A549 (cell line): Measurements from ENCODE around the gene HOMER1. TPM values are rescaled to one million over a fixed set of nuclear protein-coding genes. Genes with fewer than 3 reads are reported as not detected.

Source experiments
- ATAC-seq, 2 experiments: fragments of 200-7000 bp in 1 of 2; fragments of >200 bp in 1 of 2; cut with Nextera tagmentation in 1 of 2; cut with Tn5 transposase in 1 of 2; 3 replicates each; pipeline versions ENCODE4 v1.8.0 to v1.9.1; 2018 to 2020; ENCODE audit warnings: mild to moderate bottlenecking in 1 of 2, moderate library complexity in 1 of 2
- CTCF ChIA-PET: fragments of 300-600 bp; sonication (Branson Sonifier 250); formaldehyde crosslinking; extraction: SDS; loops from one replicate; lab custom pipeline; 2021; ENCODE audit warnings: antibody characterized with exemption, inconsistent platforms; lab: Yijun Ruan, JAX
- POLR2A ChIA-PET: fragments of 350-600 bp; formaldehyde crosslinking; extraction: SDS; loops from one replicate; lab custom pipeline; 2021; ENCODE audit warnings: antibody characterized with exemption, inconsistent platforms; lab: Yijun Ruan, JAX
- DNase-seq, 2 experiments: peaks; one replicate each; pipeline versions ENCODE4 v3.0.0 to v3.0.0-alpha.2; 2011 to 2016; ENCODE audit warnings: low read depth in 1 of 2, low spot score in 1 of 2
- FAIRE-seq: peaks from 2 replicates; lab custom pipeline; 2011; peaks lifted over from hg19 to GRCh38; lab: Jason Lieb, UNC
- H3K27ac ChIP-seq, 2 experiments: fragments of >200 bp; sonication (Bioruptor Twin); formaldehyde crosslinking; 3 replicates each; pipeline ENCODE4 v1.5.1; 2016 to 2017
- H3K4me1 ChIP-seq: fragments of >200 bp; sonication (Bioruptor Twin); formaldehyde crosslinking; 3 replicates; pipeline ENCODE4 v1.6.1; 2016
- H3K4me2 ChIP-seq: fragments of >200 bp; sonication (Bioruptor Twin); formaldehyde crosslinking; 3 replicates; pipeline ENCODE4 v1.6.1; 2016
- H3K4me3 ChIP-seq: fragments of >200 bp; sonication (Bioruptor Twin); formaldehyde crosslinking; 3 replicates; pipeline ENCODE4 v1.5.1; 2016
- H3K9me3 ChIP-seq: fragments of >200 bp; sonication (Bioruptor Twin); formaldehyde crosslinking; 3 replicates; pipeline ENCODE4 v1.6.1; 2016
- EP300 ChIP-seq, 2 experiments: fragments of >200 bp; sonication (Bioruptor Twin); formaldehyde crosslinking; IDR thresholded peaks; 2 replicates in 1 of 2; 3 replicates in 1 of 2; pipeline ENCODE4 v1.6.1; 2016 to 2017
- ESRRA ChIP-seq: fragments of 150-350 bp; IDR thresholded peaks from 2 replicates; pipeline ENCODE4 v1.6.1; 2014; ENCODE audit warnings: mild to moderate bottlenecking, low read length, borderline replicate concordance
- FOSB ChIP-seq: fragments of 250-450 bp; sonication (Bioruptor Pico); IDR thresholded peaks from 2 replicates; pipeline ENCODE4 v1.5.0; 2020; ENCODE audit warnings: mild to moderate bottlenecking, moderate library complexity
- FOXS1 ChIP-seq: fragments of 250-450 bp; sonication (Bioruptor Pico); IDR thresholded peaks from 2 replicates; pipeline ENCODE4 v1.5.0; 2020; ENCODE audit warnings: mild to moderate bottlenecking, moderate library complexity
- HES2 ChIP-seq: fragments of >200 bp; sonication (Bioruptor Twin); formaldehyde crosslinking; IDR thresholded peaks from 2 replicates; pipeline ENCODE4 v1.6.1; 2016
- HEYL ChIP-seq: fragments of 250-450 bp; sonication (Bioruptor Pico); IDR thresholded peaks from 2 replicates; pipeline ENCODE4 v1.8.0; 2021; ENCODE audit warnings: mild to moderate bottlenecking, moderate library complexity
- HOXA7 ChIP-seq: fragments of 250-450 bp; sonication (Bioruptor Pico); IDR thresholded peaks from 2 replicates; pipeline ENCODE4 v1.5.0; 2020; ENCODE audit warnings: mild to moderate bottlenecking, moderate library complexity
- JUNB ChIP-seq: fragments of >200 bp; sonication (Bioruptor Twin); formaldehyde crosslinking; IDR thresholded peaks from 2 replicates; pipeline ENCODE4 v1.6.1; 2016
- KDM1A ChIP-seq: fragments of 200-600 bp; sonication (generic); IDR thresholded peaks from 2 replicates; pipeline ENCODE4 v1.6.1; 2016; ENCODE audit warnings: low read depth, mild to moderate bottlenecking
- MAFK ChIP-seq: fragments of 450-650 bp; IDR thresholded peaks from 2 replicates; pipeline ENCODE4 v1.6.1; 2014; ENCODE audit not compliant: partially characterized antibody
- MAZ ChIP-seq: fragments of 150-350 bp; IDR thresholded peaks from 2 replicates; pipeline ENCODE4 v1.6.1; 2014; ENCODE audit warnings: antibody characterized with exemption, low read depth, low read length, borderline replicate concordance
- MYC ChIP-seq: IDR thresholded peaks from 2 replicates; pipeline ENCODE4 v1.6.1; 2012; ENCODE audit warnings: mild to moderate bottlenecking, inconsistent platforms, low read length, improper control_type of control experiment, borderline replicate concordance
- NFE2L2 ChIP-seq: fragments of 150-350 bp; conservative IDR thresholded peaks from 2 replicates; pipeline ENCODE4 v1.6.1; 2014; ENCODE audit warnings: low read length
- NPAS2 ChIP-seq: fragments of 250-450 bp; sonication (Bioruptor Pico); IDR thresholded peaks from 2 replicates; pipeline ENCODE4 v1.8.0; 2022; ENCODE audit warnings: mild to moderate bottlenecking, moderate library complexity, borderline replicate concordance
- POLR2A ChIP-seq: IDR thresholded peaks from 2 replicates; pipeline ENCODE4 v1.6.1; 2012; ENCODE audit warnings: mild to moderate bottlenecking, low read length
- RNF2 ChIP-seq: fragments of 200-600 bp; sonication (generic); IDR thresholded peaks from 2 replicates; pipeline ENCODE4 v1.6.1; 2016; ENCODE audit warnings: low read depth, mild to moderate bottlenecking, antibody characterized with exemption, moderate library complexity, borderline replicate concordance
- SREBF2 ChIP-seq: fragments of 450-650 bp; IDR thresholded peaks from 2 replicates; pipeline ENCODE4 v1.6.1; 2014; ENCODE audit warnings: mild to moderate bottlenecking, moderate library complexity
- TP53 ChIP-seq: fragments of 250-450 bp; sonication (Bioruptor Pico); IDR thresholded peaks from 2 replicates; pipeline ENCODE4 v1.5.0; 2021; ENCODE audit warnings: mild to moderate bottlenecking, moderate library complexity
- ZFP36 ChIP-seq: fragments of 450-650 bp; IDR thresholded peaks from 2 replicates; pipeline ENCODE4 v1.6.1; 2014; ENCODE audit warnings: borderline replicate concordance; ENCODE audit not compliant: partially characterized antibody
- WGBS: methylation state at CpG from one replicate; pipeline ENCODE4 v1.1.6; 2017; ENCODE audit errors: missing lambda C conversion rate; 5-methylcytosine and 5-hydroxymethylcytosine counted together
- polyA plus RNA-seq, 4 experiments: library from polyadenylated mRNA; depleted of rRNA in 3 of 4; stranded (reverse); fragments of >200 nt; fragmentation: RNase III in 1 of 4; extraction: RNeasy Plus Mini Kit Qiagen cat#74134 plus additional on column Dnase treatment in 1 of 4; gene quantifications; 2 replicates in 3 of 4; 3 replicates in 1 of 4; pipeline ENCODE4 v1.2.3, GENCODE V29; 2011 to 2017
- TF ChIP-seq, protein P1 (sequence below): fragments of >200 bp; sonication (Bioruptor Twin); formaldehyde crosslinking; IDR thresholded peaks from 3 replicates; pipeline ENCODE4 v1.6.1; 2016
- TF ChIP-seq, protein P2 (sequence below): fragments of 250-450 bp; sonication (Bioruptor Pico); IDR thresholded peaks from 2 replicates; pipeline ENCODE4 v1.5.0; 2021; ENCODE audit warnings: mild to moderate bottlenecking, moderate library complexity, borderline replicate concordance
- TF ChIP-seq, protein P3 (sequence below): IDR thresholded peaks from 2 replicates; pipeline ENCODE4 v1.6.1; 2012
- TF ChIP-seq, protein P4 (sequence below): fragments of >200 bp; sonication (Bioruptor Twin); formaldehyde crosslinking; IDR thresholded peaks from 3 replicates; pipeline ENCODE4 v1.5.1; 2016

The HOMER1 gene
- polyA plus RNA-seq, 2 of the 4 experiments (the other 2 are of a cell fraction): 6.0 to 9.3 TPM

DNA sequence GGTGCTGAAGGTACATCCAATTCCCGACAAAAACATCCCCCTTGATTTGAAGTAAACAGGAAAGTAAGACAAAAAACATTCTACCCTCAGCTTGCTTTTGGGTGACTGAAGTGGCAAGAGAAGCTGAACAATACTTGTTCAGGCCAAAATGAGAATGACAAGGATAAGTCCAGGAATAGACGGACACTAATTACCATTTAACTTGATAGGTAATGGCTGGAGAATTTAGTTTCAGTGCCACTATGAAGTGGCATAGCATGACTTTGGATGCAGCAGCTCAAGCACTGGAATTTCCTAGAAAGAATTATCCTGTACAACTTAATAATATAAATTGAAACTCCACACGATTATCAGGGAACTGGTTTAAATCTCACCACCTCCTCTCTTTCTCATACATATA, 49.7 kb downstream of the HOMER1 start (continued):
- TF ChIP-seq, protein P1, sequence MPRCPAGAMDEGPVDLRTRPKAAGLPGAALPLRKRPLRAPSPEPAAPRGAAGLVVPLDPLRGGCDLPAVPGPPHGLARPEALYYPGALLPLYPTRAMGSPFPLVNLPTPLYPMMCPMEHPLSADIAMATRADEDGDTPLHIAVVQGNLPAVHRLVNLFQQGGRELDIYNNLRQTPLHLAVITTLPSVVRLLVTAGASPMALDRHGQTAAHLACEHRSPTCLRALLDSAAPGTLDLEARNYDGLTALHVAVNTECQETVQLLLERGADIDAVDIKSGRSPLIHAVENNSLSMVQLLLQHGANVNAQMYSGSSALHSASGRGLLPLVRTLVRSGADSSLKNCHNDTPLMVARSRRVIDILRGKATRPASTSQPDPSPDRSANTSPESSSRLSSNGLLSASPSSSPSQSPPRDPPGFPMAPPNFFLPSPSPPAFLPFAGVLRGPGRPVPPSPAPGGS: no peak
- TF ChIP-seq HES2 (no peak), TP53 (CRISPR knock-in tag) (no peak), ESRRA (no peak), NPAS2 (CRISPR knock-in tag) (no peak), JUNB (no peak)

DNA sequence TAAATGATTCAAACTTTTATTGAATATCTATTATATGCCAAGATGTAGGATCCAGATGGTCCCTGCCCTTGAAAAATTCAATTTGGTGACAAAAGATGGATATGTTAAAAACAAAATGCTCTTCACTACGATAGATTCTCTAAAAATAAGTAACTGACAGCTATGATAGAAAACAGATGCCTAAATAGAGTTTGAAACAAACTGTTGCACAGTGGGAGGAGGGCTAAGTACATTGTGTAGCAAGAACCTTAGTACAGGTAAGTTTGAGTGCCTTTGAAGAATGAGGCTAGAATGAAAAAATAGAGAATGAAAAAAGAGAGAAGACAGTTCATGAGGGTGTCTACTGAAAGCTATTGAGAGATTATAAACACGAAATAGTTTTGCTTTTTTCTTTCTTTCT, 54.3 kb downstream of the HOMER1 start:
- Histone ChIP-seq H3K4me2 (no peak overlapping the region), H3K4me1 (no peaks in the 10 kb centered on the region), H3K4me3 (no peak overlapping the region), H3K27ac (no peak overlapping the region), H3K9me3 (no peaks in the 10 kb centered on the region)
- ATAC-seq: no peak
- no peak for TF ChIP-seq HOXA7 (CRISPR knock-in tag)
- TF ChIP-seq SREBF2: no peak
- TF ChIP-seq, protein P2, sequence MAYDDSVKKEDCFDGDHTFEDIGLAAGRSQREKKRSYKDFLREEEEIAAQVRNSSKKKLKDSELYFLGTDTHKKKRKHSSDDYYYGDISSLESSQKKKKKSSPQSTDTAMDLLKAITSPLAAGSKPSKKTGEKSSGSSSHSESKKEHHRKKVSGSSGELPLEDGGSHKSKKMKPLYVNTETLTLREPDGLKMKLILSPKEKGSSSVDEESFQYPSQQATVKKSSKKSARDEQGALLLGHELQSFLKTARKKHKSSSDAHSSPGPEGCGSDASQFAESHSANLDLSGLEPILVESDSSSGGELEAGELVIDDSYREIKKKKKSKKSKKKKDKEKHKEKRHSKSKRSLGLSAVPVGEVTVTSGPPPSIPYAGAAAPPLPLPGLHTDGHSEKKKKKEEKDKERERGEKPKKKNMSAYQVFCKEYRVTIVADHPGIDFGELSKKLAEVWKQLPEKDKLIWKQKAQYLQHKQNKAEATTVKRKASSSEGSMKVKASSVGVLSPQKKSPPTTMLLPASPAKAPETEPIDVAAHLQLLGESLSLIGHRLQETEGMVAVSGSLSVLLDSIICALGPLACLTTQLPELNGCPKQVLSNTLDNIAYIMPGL (CRISPR knock-in tag): no peak
- no peak for TF ChIP-seq EP300 (IDR thresholded peaks at IDR 0.05)
- TF ChIP-seq KDM1A: no peak
- no peak for TF ChIP-seq FOSB (CRISPR knock-in tag)
- TF ChIP-seq NFE2L2: no peak
- no peak for TF ChIP-seq ZFP36
- TF ChIP-seq, protein P3, sequence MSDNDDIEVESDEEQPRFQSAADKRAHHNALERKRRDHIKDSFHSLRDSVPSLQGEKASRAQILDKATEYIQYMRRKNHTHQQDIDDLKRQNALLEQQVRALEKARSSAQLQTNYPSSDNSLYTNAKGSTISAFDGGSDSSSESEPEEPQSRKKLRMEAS: no peak
- TF ChIP-seq MYC: no peak
- TF ChIP-seq POLR2A: no peak
- TF ChIP-seq HEYL (CRISPR knock-in tag): no peak
- no peak for TF ChIP-seq RNF2
- TF ChIP-seq FOXS1 (CRISPR knock-in tag): no peak
- DNase-seq: no peak
- ChIA-PET POLR2A (no interaction called here), CTCF (interaction anchor here (0.6 to 13.1 kb wide), 4 partner anchors 12 to 438 kb away, joined by 3 to 146 read pairs (median 50); no protein-coding TSS in a partner anchor)
- no peak for FAIRE-seq
- 74% methylated on average over 2 of the region's 2 CpGs for WGBS

GRCh38 chr5:79456890-79457583, 56.9 kb downstream of the HOMER1 start:
- CTCF ChIA-PET: interaction anchor here (0.9 to 2.7 kb wide), 5 partner anchors 10 to 436 kb away, joined by 3 to 11 read pairs (median 3); no protein-coding TSS in a partner anchor
- ATAC-seq: no peak
- no peak for DNase-seq
- no peak overlapping the region for H3K27ac ChIP-seq
- POLR2A ChIA-PET: no interaction called here
- TF ChIP-seq, protein P4, sequence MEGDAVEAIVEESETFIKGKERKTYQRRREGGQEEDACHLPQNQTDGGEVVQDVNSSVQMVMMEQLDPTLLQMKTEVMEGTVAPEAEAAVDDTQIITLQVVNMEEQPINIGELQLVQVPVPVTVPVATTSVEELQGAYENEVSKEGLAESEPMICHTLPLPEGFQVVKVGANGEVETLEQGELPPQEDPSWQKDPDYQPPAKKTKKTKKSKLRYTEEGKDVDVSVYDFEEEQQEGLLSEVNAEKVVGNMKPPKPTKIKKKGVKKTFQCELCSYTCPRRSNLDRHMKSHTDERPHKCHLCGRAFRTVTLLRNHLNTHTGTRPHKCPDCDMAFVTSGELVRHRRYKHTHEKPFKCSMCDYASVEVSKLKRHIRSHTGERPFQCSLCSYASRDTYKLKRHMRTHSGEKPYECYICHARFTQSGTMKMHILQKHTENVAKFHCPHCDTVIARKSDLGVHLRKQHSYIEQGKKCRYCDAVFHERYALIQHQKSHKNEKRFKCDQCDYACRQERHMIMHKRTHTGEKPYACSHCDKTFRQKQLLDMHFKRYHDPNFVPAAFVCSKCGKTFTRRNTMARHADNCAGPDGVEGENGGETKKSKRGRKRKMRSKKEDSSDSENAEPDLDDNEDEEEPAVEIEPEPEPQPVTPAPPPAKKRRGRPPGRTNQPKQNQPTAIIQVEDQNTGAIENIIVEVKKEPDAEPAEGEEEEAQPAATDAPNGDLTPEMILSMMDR: no peak
- TF ChIP-seq MAZ: no peak
- peak; percentile 60 for TF ChIP-seq MAFK
- H3K4me3 ChIP-seq: no peak overlapping the region
- WGBS: 74% methylated on average over 2 of the region's 2 CpGs
- H3K4me1 ChIP-seq: no peaks in the 10 kb centered on the region
- H3K4me2 ChIP-seq: no peak overlapping the region
- no peaks in the 10 kb centered on the region for H3K9me3 ChIP-seq
- no peak for FAIRE-seq
